ENCODE results near the gene CPNE8.
"Not testable (repeated sequence)": the region's sequence is repeated elsewhere in the genome, so short reads cannot be mapped to it uniquely, and the experiment has no call there.

The CPNE8 gene

GRCh38 chr12:38761636-38762342 is 143.6 kb downstream of the CPNE8 start:
- DNase-seq (ENCODE audit: low read depth) = no peak
- no peak overlapping the region for H3K4me3 ChIP-seq (ENCODE audit: control insufficient read depth, low read depth, low read length)
- no peak for TF ChIP-seq CTCF (IDR thresholded peaks at IDR 0.05; ENCODE audit: control insufficient read depth, insufficient read depth, low read depth, low read length, missing control alignments)

GRCh38 chr12:38761111-38761510 is 144.3 kb downstream of the CPNE8 start:
- no peak overlapping the region for H3K4me3 ChIP-seq (ENCODE audit: control insufficient read depth, low read depth, low read length)
- no peak for TF ChIP-seq CTCF (IDR thresholded peaks at IDR 0.05; ENCODE audit: control insufficient read depth, insufficient read depth, low read depth, low read length, missing control alignments)
- DNase-seq (ENCODE audit: low read depth) = no peak

GRCh38 chr12:38759621-38760020 is 145.8 kb downstream of the CPNE8 start:
- DNase-seq (ENCODE audit: low read depth) = no peak
- no peak overlapping the region for H3K4me3 ChIP-seq (ENCODE audit: control insufficient read depth, low read depth, low read length)
- no peak for TF ChIP-seq CTCF (IDR thresholded peaks at IDR 0.05; ENCODE audit: control insufficient read depth, insufficient read depth, low read depth, low read length, missing control alignments)

- no peak for DNase-seq (ENCODE audit: low read depth)
- no peak overlapping the region for H3K4me3 ChIP-seq (ENCODE audit: control insufficient read depth, low read depth, low read length)
- TF ChIP-seq CTCF (IDR thresholded peaks at IDR 0.05; ENCODE audit: control insufficient read depth, insufficient read depth, low read depth, low read length, missing control alignments) = no peak
These were observed 158.6 kb downstream of the CPNE8 start for GRCh38 chr12:38746744-38747143.

GRCh38 chr12:38745601-38746000 is 159.8 kb downstream of the CPNE8 start:
- no peak for TF ChIP-seq CTCF (IDR thresholded peaks at IDR 0.05; ENCODE audit: control insufficient read depth, insufficient read depth, low read depth, low read length, missing control alignments)
- DNase-seq (ENCODE audit: low read depth) = no peak
- H3K4me3 ChIP-seq (ENCODE audit: control insufficient read depth, low read depth, low read length) = no peak overlapping the region

- no peak for TF ChIP-seq CTCF (IDR thresholded peaks at IDR 0.05; ENCODE audit: control insufficient read depth, insufficient read depth, low read depth, low read length, missing control alignments)
- DNase-seq (ENCODE audit: low read depth) = peak; percentile 11
- no peak overlapping the region for H3K4me3 ChIP-seq (ENCODE audit: control insufficient read depth, low read depth, low read length)
These were observed 161.3 kb downstream of the CPNE8 start for GRCh38 chr12:38744041-38744440.

- not testable (repeated sequence) for H3K4me3 ChIP-seq (ENCODE audit: control insufficient read depth, low read depth, low read length); DNase-seq (ENCODE audit: low read depth)
These were observed 162.9 kb downstream of the CPNE8 start for GRCh38 chr12:38742496-38742895.
